GM19025 (cell line): ENCODE results near the gene HLA-A.

Source experiments
- ATAC-seq: cut with Tn5 transposase; IDR thresholded peaks from one replicate; pipeline ENCODE4 v1.9.1; 2021; ENCODE audit warnings: mild to moderate bottlenecking, low read depth, moderate library complexity; ENCODE audit not compliant: unreplicated experiment

Gene HLA-A

GRCh38 chr6:29981211-29981812, 39.0 kb downstream of the HLA-A start:
- no peak for ATAC-seq

DNA sequence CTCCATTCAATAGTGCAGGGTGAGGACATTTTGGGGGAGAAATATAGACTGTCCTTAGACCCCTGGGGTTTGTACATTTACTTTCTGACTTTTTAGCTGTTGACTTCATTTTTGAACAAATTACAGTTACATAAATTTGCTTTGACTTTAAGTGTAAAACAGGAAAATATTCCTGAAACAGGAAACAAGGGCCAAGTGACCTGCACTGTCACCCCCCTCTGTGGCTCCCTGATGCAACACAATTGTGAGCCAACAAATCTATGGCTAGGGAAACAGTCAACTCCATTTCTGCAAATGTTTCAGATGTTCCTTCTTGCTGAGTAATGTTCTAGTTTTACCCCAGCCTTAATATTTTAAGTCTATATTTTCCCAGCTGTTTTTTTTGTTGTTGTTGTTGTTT, 39.8 kb downstream of the HLA-A start:
- no peak for ATAC-seq

DNA sequence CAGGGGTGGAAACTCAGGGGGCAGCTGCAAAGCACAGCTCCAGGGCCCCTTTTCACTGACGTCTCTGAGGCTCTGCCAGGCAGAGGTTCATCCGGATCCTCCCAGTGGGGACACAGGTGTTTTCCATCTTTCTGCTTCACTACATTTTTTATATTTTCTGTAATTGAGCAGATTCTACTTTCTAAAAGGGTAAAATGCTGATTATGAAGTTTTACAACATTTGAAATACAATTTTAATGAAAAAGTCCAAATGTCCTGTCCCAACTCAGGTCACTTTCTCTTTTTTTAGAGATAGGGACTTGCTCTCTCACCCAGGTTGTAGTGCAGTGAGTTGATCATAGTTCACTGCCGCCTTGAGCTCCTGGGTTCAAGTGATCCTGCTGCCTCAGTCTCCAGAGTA, 41.9 kb downstream of the HLA-A start:
- ATAC-seq, result no peak

DNA sequence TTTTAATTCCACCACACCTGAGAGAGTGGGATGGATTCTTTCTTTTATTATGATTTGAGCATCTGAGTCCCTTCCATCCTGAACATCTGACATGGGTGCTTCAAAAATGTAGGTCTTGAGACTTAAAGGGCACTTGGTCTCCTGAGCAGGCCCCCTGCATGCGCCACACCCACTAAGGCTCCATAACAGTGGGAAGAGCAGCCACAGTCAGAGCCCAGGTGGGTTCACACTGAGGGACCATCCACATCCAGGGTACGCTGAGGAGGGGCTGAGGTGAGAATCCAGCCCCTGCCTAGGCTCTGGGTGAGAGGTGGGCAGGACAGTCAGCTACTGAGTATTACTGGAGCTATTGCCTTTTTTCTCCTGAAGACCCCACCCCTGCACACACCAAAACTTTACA, 42.7 kb downstream of the HLA-A start:
- ATAC-seq, result no peak

GRCh38 chr6:29986179-29986781, 43.9 kb downstream of the HLA-A start:
- ATAC-seq, result no peak

DNA sequence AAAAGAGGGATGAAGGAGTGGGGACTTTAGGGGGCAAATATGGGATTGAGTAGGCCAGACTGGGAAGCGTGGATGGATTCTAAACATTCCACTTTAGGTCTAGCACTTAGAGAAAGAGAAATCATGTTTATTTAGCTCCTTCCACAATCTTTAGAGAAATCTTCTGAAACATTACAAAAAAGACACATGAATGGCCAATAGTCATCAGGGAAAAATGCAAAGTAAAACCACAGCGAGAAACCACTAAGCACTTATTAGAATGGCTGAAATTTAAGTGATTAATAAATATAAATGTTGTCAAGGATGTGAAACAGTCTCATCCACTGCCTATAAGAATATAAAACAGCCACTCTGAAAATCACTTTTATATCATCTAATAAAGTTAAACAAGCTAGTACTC, 46.9 kb downstream of the HLA-A start:
- no peak for ATAC-seq

DNA sequence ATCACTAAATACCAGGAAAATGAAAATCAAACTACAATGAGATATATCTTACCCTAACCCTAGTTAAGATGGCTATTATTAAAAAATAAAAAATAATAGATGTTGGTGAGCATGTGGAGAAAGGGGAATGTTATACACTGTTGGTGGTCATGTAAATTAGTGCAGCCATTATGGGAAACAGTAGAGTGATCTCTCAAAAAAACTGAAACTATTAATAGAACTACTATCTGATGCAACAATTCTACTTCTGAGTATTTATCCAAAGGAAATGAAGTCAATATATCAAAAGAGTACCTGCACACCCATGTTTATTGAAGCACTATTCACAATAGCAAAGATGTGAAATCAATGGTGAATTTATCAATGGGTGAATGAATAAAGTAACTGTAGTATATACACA, 48.6 kb downstream of the HLA-A start:
- ATAC-seq, result no peak

GRCh38 chr6:29992807-29993206, 50.5 kb downstream of the HLA-A start:
- no peak for ATAC-seq

DNA sequence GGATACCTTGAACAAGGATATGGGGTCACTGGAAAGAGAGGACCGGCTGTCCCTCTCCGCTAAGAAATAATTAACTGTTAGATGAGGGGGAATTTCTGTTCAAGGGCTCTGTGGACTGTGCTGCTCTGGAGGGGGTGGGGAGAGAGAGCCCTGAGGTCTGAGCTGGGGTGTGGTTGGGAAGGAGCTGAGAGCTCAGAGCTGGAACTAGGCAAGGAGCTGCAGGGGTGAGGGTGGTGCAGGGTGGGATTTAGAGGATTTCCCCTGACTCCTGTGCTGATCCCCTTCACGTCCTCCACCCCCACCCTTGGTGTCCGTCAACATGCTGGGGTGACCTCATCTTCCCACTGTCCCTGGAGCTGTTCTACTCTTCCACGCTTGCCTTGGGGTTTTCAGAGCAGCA, 52.5 kb downstream of the HLA-A start:
- no peak for ATAC-seq

DNA sequence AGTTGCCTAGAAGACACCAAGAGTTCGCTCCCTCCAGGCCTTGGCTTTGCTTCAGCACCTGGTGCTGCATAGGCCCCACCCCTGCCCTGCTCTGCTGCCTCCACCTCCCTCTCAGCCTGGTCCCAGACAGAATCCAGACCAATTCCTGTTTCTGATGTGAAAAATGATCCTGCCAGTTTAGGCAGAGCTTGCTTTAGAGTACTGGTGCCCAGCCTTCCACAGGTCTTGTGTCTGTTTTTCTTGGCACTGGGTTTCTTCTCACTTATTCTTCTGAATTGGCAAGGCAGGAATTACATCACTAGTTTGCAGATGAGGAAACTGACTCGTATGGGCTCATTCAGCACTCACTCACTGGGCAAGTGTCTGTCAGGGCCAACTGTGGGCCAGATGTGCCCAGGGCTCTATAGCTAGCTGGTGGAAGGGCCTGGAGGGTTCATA, 53.0 kb downstream of the HLA-A start:
- no peak for ATAC-seq
